ENCODE results near the gene SKA2.
"Not testable (repeated sequence)": the region's sequence is repeated elsewhere in the genome, so short reads cannot be mapped to it uniquely, and the experiment has no call there.

The SKA2 gene, protein sequence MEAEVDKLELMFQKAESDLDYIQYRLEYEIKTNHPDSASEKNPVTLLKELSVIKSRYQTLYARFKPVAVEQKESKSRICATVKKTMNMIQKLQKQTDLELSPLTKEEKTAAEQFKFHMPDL

DNA sequence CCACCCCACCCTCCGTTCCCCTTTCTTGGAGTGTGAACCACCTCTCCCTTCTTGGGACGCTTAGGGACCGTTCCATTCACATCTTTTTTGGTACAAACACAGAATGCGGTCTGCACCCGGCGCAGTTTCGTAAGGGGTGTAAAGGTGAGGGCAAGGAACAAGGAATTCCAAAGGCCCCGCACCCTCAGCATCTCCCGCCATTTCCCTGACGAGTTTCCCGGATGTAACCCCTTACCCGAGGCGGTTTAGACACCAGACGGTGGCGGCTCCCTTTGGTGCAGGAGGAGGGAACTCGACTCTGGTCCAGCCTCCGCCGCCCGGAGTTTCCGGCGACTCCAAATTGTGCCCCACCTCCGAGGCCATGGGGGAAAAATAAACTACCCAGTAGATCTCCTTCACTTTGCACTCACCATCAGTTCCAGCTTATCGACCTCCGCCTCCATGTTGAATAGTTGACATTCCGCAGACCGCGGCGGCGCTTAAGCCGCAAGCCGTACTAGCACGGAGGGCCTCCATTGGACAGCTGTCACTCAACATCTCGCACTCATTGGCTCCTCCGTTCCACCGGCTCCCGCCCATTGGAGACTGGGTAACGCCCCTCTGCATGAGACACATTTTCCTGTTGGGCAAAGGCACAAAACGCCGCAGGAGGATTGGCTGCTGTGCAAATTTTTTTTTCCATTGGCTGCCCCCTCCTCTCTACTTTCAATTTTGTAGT lies at the start of gene SKA2:
Gene SKA2, minus strand, starts transcription at position 466 of the 718 bp plus-strand sequence. Its CDS starts 23 bp downstream, at position 443.
- peak; percentile 92 for DNase-seq (ENCODE audit: low read depth)

DNA sequence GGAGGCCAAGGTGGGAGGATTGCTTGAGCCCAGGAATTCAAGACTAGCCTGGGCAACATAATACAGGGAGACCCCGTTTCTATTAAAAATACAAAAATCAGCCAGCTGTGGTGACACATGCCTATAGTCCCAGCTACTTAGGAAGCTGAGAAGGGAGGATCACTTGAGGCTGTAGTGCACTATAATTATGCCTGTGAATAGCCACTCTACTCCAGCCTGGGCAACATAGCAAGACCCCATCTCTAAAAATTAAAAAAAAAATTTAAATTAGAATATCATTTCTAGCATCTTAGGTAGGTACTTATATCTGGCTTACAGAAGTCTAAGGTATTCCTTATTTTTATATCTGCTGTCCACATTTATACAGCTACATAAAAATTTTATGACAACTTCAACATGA lies 47.3 kb upstream of the SKA2 start:
- DNase-seq (ENCODE audit: low read depth) = no peak

DNA sequence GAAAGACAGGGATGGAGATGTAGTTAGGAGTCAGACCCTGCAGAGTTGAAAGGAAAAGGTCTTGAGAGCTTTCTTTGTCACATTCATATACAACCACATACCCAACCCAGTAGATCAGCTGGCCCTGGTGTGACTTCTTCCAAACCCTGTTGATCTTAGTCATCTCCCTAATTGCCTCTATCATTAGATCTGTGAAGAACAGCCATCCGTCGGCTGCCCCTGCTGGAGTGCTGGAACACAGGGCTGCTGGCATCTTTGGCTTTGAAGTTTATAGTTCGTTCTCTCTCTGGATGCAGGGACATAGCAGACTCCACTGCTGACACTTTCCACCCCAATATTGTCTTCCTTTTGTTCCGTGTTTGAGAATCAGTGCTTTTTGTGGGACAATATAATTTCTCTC lies 44.4 kb upstream of the SKA2 start:
- no peak for DNase-seq (ENCODE audit: low read depth)

DNA sequence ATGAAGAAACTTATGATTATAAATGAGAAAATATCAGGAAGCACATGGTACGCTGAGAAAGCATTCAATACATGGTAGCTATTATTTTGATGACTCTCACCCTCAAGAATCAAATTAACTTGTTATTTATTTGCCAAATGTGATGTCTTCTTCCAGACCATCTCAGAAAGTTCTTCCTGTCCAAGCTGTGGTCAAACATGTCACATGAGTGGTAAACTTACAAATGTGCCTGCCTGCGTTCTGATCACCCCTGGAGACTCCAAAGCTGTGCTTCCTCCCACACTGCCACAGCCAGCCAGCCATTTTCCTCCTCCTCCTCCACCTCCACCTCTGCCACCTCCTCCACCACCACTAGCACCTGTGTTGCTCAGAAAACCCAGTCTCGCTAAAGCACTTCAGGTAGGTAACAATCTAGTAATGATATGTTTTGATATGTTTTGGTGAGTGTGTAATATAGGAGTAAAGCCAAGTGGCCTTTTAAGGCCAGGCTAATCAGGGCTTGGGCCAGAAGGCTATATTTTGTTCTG lies 38.4 kb upstream of the SKA2 start:
- no peak for DNase-seq (ENCODE audit: low read depth)

DNA sequence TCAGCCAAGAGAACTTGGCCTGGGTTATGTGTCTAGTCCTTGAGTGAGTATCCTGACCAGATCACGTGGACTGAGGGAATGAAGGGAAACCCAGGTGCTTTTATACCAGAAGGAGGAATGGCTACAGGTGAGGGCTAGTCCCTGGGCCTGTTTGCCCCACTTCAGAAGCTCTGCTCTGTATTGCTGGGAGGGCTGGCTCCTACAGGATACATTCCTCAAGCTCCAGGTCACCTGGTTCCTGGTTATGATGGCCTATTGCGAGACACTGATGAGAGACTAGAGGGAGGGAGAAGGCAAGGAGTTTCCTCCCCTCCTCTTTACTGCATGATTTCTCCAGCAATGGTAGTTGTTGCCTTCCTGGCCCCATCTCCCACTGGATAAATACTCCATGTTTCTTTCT lies 35.8 kb upstream of the SKA2 start:
- no peak for DNase-seq (ENCODE audit: low read depth)

DNA sequence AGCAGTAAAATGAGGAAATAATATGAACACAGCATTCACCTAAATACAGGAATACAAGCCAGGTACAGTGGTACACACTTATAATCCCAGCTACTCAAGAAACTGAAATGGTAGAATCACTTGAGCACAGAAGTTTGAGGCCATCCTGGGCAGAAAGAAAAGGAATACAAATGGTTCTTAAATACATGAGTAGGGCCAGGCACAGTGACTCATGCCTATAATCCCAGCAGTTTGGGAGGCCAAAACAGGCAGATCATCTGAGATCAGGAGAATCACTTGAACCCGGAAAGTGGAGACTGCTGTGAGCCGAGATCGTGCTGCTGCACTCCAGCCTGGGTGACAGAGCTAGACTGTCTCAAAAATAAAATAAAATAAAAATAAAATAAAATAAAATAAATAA lies 31.9 kb upstream of the SKA2 start:
- no peak for DNase-seq (ENCODE audit: low read depth)

DNA sequence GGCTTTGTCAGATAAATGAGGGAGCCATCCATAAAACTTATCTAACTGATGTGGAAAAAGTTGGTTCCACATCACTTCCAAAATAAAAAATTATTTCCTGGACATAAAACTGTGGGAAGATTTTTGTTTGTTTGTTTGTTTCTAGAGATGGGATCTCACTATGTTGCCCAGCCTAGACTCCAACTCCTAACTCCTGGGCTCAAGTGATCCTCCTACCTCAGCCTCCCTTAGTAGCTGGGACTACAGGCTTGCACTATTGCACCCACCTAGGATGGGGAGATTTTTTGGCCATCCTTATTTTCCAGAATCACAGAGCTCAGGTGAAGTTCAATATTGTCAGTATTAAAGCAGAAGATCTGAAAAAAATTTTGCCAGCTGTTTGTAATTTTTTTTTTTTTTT lies 31.0 kb upstream of the SKA2 start:
- no peak for DNase-seq (ENCODE audit: low read depth)

DNA sequence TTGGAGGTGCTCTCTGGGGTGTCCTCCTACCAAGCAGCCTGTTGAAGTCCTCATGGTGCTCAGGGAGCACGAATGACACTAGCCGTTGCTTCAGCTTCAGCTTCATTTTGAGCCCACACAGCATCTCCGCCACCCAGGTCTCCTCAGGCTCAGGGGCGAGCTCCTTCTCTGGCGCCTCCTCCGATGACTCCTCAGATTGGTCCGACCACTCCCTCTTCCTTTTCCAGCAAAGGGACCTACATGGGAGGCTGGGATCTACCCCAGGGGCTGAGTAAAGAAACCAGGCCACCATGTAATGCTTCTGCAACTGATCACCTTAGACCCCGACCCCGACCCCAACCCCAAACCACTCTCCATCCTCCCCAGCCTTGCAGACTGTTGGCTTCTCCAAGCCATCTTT lies 26.5 kb upstream of the SKA2 start:
- no peak for DNase-seq (ENCODE audit: low read depth)

DNA sequence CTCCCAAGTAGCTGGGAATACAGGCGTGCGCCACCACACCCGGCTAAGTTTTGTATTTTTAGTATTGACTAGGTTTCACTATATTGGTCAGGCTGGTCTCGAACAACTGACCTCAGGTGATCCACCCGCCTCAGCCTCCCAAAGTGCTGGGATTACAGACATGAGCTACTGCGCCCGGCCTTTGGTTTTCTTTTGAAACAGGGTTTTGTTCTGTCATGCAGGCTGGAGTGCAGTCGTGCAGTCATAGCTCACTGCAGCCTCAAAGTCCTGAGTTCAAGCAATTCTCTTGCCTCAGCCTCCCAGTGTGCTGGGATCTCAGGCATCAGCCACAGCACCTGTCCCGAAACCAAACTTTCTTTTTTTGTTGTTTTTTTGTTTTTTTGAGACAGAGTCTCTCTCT lies 25.6 kb upstream of the SKA2 start:
- DNase-seq (ENCODE audit: low read depth) = no peak

DNA sequence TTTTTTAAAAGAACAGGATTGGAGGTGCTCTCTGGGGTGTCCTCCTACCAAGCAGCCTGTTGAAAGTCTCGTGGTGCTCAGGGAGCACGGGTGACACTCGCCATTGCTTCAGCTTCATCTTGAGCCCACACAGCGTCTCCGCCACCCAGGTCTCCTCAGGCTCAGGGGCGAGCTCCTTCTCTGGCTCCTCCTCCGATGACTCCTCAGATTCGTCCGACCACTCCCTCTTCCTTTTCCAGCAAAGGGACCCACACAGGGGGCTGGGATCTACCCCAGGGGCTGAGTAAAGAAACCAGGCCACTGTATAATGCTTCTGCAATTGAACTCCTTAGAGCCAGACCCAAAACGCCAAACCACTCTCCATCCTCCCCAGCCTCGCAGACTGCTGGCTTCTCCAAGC lies 24.6 kb upstream of the SKA2 start:
- not testable (repeated sequence) for DNase-seq (ENCODE audit: low read depth)

DNA sequence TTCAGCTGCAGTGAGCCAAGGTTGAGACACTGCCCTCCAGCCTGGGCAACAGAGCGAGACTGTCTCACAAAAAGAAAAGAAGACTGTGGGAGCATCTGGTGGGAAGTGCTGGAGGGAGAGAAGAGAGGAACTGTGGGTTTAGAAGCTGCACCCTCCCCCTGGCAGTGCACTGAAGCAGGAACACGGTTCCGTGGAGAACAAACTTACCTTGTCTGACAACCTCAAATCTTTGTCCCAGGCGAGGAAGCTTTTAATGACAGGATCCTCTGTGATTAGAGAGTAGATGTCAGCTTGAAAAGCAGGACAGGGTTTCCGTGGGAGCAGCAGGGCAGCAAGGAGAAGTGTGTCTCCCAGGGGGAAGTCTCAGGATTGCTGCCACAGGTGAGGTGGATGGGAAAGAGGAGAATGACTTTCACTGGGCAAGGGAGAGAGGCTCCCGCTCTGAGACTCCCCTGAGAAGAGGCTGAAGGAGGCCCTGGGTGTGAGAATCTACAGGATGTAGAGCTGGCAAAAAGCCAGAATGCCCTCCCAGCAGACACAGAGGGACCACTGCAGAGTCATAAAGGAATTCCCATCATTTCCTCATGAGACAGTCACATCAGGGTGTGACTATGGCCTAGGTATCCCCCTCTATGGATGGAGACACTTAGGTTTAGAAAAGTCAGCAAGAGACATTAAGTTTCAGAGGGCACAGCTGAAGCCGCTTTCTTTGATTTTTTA lies 23.4 kb upstream of the SKA2 start:
- no peak for DNase-seq (ENCODE audit: low read depth)

DNA sequence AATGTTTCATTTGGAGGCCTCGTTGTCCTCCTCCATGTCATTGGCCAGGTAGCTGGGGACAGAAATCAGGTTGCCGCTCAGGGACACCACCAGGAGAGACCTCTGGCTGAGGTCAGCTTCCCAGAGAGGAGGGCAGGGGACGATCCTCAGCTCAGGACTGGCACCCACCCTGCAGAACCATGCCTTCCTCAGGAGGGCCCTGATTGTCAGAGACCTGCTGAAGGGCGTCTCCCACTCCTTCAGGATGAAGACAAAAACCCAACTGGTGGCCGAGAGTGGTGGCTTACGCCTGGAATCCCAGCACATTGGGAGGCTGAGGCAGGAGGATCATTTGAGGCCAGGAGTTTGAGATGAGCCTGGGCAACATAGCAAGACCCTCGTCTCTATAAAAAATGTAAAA lies 20.1 kb upstream of the SKA2 start:
- DNase-seq (ENCODE audit: low read depth) = no peak

DNA sequence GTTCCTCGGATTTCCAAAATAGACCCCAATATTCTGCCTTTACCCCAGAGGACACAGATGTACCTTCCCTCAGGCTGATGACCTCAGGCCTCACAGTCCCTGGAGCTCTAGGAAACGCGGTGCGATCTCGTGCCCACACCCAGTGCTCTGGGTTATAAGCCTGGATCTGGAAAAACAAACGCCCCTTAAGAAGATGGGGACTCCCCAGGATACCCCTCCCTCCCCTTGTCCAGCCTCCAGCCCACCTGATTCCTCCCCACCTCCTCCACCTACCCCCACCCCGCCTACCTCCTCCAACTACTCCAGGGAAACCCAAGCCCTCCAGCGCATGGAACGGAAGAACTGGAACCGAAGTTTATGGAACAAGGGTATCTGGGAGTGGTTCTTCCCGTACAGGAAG lies 19.7 kb upstream of the SKA2 start:
- no peak for DNase-seq (ENCODE audit: low read depth)

DNA sequence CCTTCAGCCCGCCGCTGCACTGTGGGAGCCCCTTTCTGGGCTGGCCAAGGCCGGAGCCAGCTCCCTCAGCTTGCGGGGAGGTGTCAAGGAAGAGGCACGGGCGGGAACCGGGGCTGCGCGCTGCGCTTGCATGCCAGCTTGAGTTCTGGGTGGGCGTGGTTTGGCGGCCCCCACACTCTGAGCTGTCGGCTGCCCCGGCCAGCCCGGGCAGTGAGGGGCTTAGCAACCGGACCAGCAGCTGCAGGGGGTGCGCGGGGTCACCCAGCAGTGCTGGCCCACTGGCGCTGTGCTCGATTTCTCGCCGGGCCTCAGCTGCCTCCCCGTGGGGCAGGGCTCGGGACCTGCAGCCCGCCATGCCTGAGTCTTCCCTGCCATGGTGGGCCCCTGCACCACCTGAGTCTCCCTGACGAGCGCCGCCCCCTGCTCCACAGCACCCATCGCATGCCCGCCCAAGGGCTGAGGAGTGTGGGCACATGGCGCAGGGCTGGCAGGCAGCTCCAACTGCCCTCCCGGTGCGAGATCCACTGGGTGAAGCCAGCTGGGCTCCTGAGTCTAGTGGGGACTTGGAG lies 17.5 kb upstream of the SKA2 start:
- DNase-seq (ENCODE audit: low read depth) = no peak

DNA sequence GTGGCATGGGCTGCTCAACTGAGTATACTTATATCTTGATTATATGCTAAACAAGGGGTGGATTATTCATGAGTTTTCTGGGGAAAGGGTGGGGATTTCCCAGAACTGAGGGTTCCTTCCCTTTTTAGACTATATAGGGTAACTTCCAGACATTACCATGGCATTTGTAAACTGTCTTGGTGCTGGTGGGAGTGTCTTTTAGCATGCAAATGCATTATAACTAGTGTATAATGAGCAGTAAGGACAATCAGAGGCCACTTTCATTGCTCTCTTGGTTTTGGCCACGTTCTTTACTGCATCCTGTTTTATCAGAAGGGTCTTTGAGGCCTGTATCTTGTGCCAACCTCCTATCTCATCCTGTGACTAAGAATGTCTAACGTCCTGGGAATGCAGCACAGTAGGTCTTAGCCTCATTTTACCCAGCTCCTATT lies 12.6 kb upstream of the SKA2 start:
- DNase-seq (ENCODE audit: low read depth) = no peak

DNA sequence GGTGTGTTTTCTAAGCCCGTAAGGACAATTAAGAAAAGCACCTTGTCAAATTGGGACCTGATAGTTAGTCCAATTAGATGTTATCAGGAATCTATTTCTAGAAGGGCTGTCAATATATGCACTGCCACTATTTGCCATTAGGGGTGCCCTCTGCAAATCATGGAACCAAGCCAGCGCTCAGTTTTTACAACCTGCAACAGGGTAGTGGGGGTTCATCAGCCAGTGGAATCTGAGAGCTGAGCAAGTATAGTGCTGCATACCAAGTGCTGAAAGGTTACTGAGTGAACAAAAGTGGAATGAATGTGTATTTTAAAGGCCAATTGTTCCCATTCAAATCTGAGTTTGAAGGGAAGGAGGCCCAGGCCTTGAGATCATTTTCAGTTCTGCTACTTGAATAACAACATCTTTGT lies 11.0 kb upstream of the SKA2 start:
- no peak for DNase-seq (ENCODE audit: low read depth)

DNA sequence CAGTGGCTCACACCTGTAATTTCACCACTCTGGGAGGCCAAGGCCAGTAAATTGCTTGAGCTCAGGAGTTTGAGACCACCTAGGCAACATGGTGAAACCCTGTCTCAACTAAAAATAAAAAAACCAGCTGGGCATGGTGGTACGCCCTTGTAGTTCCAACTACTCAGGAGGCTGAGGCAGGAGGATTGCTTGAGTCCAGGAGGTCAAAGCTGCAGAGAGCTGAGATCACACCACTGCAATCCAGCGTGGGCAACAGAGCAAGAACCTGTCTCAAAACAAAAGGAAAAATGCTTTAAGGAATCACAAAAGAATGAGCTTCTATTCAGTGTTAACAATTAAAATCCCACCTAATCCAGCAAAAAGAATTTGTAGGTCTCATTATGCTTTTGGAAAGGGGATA lies 6.5 kb upstream of the SKA2 start:
- DNase-seq (ENCODE audit: low read depth) = no peak

DNA sequence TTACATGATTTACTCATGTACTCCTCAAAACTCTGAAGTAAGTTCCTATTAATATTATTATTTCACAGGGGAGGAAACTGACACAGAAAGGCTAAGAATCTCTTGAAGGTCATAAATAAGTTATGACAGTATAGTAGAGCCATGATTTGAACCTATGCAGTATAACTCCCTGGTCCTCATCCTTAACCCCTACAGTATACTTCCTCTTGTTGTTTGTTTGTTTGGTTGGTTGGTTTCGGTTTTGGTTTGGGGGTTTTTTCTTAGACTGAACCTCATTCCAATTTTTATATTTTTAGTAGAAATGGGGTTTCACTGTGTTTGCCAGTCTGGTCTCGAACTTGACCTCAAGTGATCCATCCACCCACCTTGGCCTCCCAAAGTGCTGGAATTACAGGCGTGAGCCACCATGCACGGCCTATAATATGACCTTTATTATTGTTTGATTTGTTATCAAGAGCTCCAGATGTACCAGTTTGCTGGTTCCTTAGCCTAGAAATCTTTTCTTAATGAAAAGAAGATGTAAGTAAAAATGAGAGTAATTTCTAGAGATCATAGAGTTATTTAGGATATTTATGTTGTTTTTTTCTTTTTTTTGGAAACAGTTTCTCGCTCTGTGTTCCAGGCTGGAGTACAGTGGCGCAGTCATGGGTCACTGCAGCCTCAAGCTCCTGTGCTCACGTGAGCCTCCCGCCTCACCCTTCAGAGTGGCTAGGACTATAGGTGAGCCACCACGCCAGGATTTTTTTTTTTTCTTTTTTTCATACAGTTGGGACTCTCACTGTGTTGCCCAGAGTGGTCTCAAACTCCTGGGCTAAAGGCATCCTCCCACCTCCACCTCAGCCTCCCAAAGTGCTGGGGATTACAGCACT lies 5.4 kb upstream of the SKA2 start:
- DNase-seq (ENCODE audit: low read depth) = no peak

DNA sequence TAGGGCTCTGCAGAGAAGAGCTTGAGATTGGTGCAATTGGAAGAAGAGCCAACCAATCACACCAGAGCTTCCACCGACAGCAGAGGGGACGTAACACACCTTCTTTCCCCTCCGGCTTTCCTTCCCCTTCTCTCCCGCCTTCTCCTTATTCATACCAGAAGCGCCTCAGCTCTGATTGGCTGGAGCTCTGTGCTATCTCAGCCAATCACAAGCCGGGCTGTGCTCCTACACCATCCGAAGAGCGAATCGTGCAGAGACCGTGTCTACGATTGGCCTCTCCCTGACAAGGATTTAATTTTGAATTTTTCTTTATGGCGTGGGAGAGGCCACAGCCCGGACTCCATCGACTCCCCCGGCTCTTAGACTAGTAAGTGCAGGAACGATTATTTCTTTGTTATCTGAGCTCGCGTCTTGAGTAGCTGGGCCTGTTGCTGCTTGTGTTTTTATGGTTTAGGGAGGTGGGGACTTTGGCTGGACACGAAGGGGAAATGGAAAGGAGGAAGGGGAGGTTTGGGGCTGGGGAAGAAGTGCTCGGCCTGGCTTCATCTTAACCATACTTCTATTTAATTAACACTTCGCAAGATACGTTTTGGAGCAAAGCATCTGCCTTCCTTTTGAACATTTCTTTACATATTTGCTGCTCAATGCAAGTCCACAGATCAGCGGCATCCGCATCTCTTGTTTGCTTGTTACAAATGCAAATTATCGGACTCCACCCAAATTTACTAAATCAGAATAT lies 622 bp upstream of the SKA2 start, which contains the start of gene PRR11:
Gene PRR11, plus strand, starts transcription at position 308 of the 739 bp plus-strand sequence. CDS start 14,007 bp downstream, outside the sequence.
- DNase-seq (ENCODE audit: low read depth) = peak; percentile 73

DNA sequence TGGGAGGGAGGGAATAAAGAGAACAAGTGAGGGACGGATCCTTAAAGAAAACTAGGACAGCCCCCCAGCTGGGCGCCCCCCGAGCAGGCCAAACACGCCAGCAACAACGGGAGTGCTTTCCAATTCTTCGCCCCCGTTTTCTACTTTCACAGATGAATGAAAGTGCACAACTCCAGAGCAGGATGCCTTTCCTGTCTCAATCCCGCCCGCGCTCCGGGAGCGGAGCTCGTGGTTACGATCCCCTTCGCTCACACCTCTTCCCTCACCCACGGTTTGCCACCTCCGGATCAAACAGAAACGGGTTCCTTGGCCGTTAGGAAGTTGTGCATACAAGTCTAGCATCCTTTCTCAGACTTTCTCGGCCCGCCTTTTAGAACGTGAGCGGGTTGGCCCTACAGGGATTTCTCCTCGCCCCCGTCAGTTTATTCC lies 680 bp downstream of the SKA2 start:
- DNase-seq (ENCODE audit: low read depth) = no peak

DNA sequence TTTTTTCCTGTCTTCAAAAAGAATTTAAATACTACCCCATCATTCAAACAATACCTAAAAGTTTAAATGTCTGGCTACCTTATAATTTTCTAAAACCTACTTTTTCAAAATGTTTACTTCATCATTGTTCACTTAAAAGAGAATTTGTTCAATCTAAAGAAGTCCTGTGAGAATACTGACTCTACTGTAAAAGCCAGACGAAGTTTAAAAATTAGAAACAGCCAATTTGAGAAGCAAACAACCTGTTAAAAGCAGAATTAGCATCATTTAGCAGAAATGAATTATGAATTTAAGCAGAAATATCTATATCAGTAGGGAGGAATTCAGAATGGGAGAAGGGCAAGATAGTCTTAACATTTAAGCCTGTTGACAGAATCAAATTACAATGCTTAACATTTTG lies 2.1 kb downstream of the SKA2 start:
- DNase-seq (ENCODE audit: low read depth) = no peak

Measured in stimulated activated CD8-positive, alpha-beta memory T cell treated with anti-CD3 and anti-CD28 coated beads, Interleukin-7, amount 100 ng/mL, for 24 hours (primary cell).